HepG2 (cell line): ENCODE results near the gene P2RY6. TPM values are rescaled to one million over a fixed set of nuclear protein-coding genes. Genes with fewer than 3 reads are reported as not detected.

Experiments
- AKNA ChIP-seq: sonication (generic); formaldehyde crosslinking; IDR thresholded peaks from 2 replicates; pipeline ENCODE4 v1.4.0; 2020; ENCODE audit warnings: missing genetic modification reagents, borderline replicate concordance
- DPF2 ChIP-seq: sonication (generic); formaldehyde crosslinking; IDR thresholded peaks from 2 replicates; pipeline ENCODE4 v1.4.0; 2020; ENCODE audit warnings: mild to moderate bottlenecking, low read depth, missing genetic modification reagents, borderline replicate concordance
- DR1 ChIP-seq: sonication (generic); formaldehyde crosslinking; IDR thresholded peaks from 2 replicates; pipeline ENCODE4 v1.8.0; 2021; ENCODE audit warnings: mild to moderate bottlenecking, missing genetic modification reagents, inconsistent platforms
- GATAD2A ChIP-seq: IDR thresholded peaks from 2 replicates; pipeline ENCODE4 v1.6.1; 2016
- HDAC2 ChIP-seq: sonication (generic); formaldehyde crosslinking; IDR thresholded peaks from 2 replicates; pipeline ENCODE4 v1.4.0; 2020; ENCODE audit warnings: missing genetic modification reagents
- HNF1A ChIP-seq, 2 experiments: sonication (generic) in 1 of 2; formaldehyde crosslinking in 1 of 2; IDR thresholded peaks; 2 replicates each; pipeline versions ENCODE4 v1.4.0 to v1.6.1; 2016 to 2020; ENCODE audit warnings: borderline replicate concordance in 1 of 2, low read depth in 1 of 2, mild to moderate bottlenecking in 1 of 2, missing genetic modification reagents in 1 of 2
- RFX3 ChIP-seq: IDR thresholded peaks from 2 replicates; pipeline ENCODE4 v1.6.1; 2016; ENCODE audit warnings: missing biosample characterization, missing genetic modification reagents
- SMYD3 ChIP-seq: sonication (generic); formaldehyde crosslinking; IDR thresholded peaks from 2 replicates; pipeline ENCODE4 v1.8.1; 2023; ENCODE audit warnings: mild to moderate bottlenecking, missing genetic modification reagents
- TCF7L2 ChIP-seq: IDR thresholded peaks from 2 replicates; pipeline ENCODE4 v1.6.1; 2011; ENCODE audit warnings: mild to moderate bottlenecking, low read depth, low read length, moderate library complexity
- U2AF1 ChIP-seq: fragments of 200-400 bp; formaldehyde crosslinking; optimal IDR thresholded peaks from 2 replicates; pipeline ENCODE3; 2017; ENCODE audit warnings: mild to moderate bottlenecking, low read depth, low read length
- ZBTB14 ChIP-seq: sonication (generic); formaldehyde crosslinking; IDR thresholded peaks from 2 replicates; pipeline ENCODE4 v1.4.0; 2020; ENCODE audit warnings: missing genetic modification reagents
- ZMAT5 ChIP-seq: sonication (generic); formaldehyde crosslinking; IDR thresholded peaks from 2 replicates; pipeline ENCODE4 v1.5.0; 2020; ENCODE audit warnings: mild to moderate bottlenecking, low read depth, missing genetic modification reagents, borderline replicate concordance
- ZNF136 ChIP-seq: sonication (generic); formaldehyde crosslinking; IDR thresholded peaks from 2 replicates; pipeline ENCODE4 v1.8.1; 2022; ENCODE audit warnings: low read depth, mild to moderate bottlenecking, moderate library complexity, missing genetic modification reagents
- ZNF343 ChIP-seq: sonication (generic); formaldehyde crosslinking; IDR thresholded peaks from 2 replicates; pipeline ENCODE4 v1.4.0; 2020; ENCODE audit warnings: mild to moderate bottlenecking, missing genetic modification reagents
- ZNF543 ChIP-seq: sonication (generic); formaldehyde crosslinking; IDR thresholded peaks from 2 replicates; pipeline ENCODE4 v1.4.0; 2020; ENCODE audit warnings: mild to moderate bottlenecking, missing genetic modification reagents
- ZNF550 ChIP-seq: sonication (generic); formaldehyde crosslinking; IDR thresholded peaks from 2 replicates; pipeline ENCODE4 v1.4.0; 2020; ENCODE audit warnings: mild to moderate bottlenecking, missing genetic modification reagents, borderline replicate concordance
- ZNF562 ChIP-seq: sonication (generic); formaldehyde crosslinking; IDR thresholded peaks from 2 replicates; pipeline ENCODE4 v1.8.0; 2022; ENCODE audit warnings: missing genetic modification reagents, borderline replicate concordance
- polyA plus RNA-seq, 8 experiments: library from polyadenylated mRNA; depleted of rRNA in 3 of 8; stranded (reverse) in 7 of 8; unstranded in 1 of 8; fragments of >200 nt; fragmentation: Illumina TruSeq in 4 of 8; extraction: Trizol in 4 of 8; gene quantifications; 2 replicates each; pipeline versions ENCODE4 v1.2.1 to v1.2.3, GENCODE V29; 2011 to 2016; ENCODE audit warnings: low read depth in 4 of 8, missing spikeins in 1 of 8, mixed read lengths in 1 of 8; ENCODE audit not compliant: insufficient read depth in 1 of 8
- total RNA-seq, 5 experiments: library from RNA; depleted of rRNA; stranded (reverse); fragments of >200 nt; fragmentation: Illumina TruSeq; extraction: Trizol; gene quantifications; 2 replicates each; pipeline ENCODE4 v1.2.3, GENCODE V29; 2016; ENCODE audit warnings: low read depth in 1 of 5

Gene P2RY6
- total and polyA plus RNA-seq, 2 of the 13 experiments (the other 11 are each of a cell fraction or from before 2014, with no cell fraction given) = 0.09 to 0.29 TPM

GRCh38 chr11:73308961-73309919 is 37.1 kb downstream of the P2RY6 start (continued):
- TF ChIP-seq GATAD2A (CRISPR knock-in tag) (peak; percentile 65), AKNA (CRISPR knock-in tag) (0 out of 2 replicates have a peak, but pooled peaks have one; percentile 23), DPF2 (CRISPR knock-in tag) (no peak; the same call in 1 of the 2 replicates), U2AF1 (peak; percentile 80), ZNF343 (CRISPR knock-in tag) (no peak), TCF7L2 (no peak), ZNF543 (CRISPR knock-in tag) (no peak), SMYD3 (CRISPR knock-in tag) (no peak), HDAC2 (CRISPR knock-in tag) (peak; percentile 80), ZBTB14 (CRISPR knock-in tag) (peak; percentile 60; the same call in 1 of the 2 replicates), DR1 (CRISPR knock-in tag) (no peak; the same call in 1 of the 2 replicates), ZNF136 (CRISPR knock-in tag) (0 out of 2 replicates have a peak, but pooled peaks have one; percentile 40), HNF1A (IDR thresholded peaks at IDR 0.05; ENCODE audit: low read depth) (no peak), HNF1A (CRISPR knock-in tag; IDR thresholded peaks at IDR 0.05; ENCODE audit: borderline replicate concordance) (0 out of 2 replicates have a peak, but pooled peaks have one; percentile 36), ZNF550 (CRISPR knock-in tag) (no peak), RFX3 (no peak), ZMAT5 (CRISPR knock-in tag) (no peak), ZNF562 (CRISPR knock-in tag) (no peak)
